Fibroblast of lung (primary cell): ENCODE measurements around the gene TNS2.

ENCODE experiments used
- CTCF ChIP-seq, 2 donors: IDR thresholded peaks in 1 of 2; conservative IDR thresholded peaks in 1 of 2; 1 replicate in 1 of 2; 2 replicates in 1 of 2; pipeline ENCODE4 v1.5.1; 2011 to 2012; ENCODE audit warnings: low read length in 2 of 2, control low read depth in 1 of 2, inconsistent platforms in 1 of 2, low read depth in 1 of 2, mild to moderate bottlenecking in 1 of 2
- EZH2 ChIP-seq: IDR thresholded peaks from 2 replicates; pipeline ENCODE4 v1.5.1; 2012; ENCODE audit warnings: low read length, control low read depth, mild to moderate bottlenecking; ENCODE audit errors: missing control alignments

GRCh38 chr12:53064613-53065436 is 15.0 kb downstream of the TNS2 start:
- TF ChIP-seq CTCF (conservative IDR thresholded peaks at IDR 0.05 in 1 of 2, IDR thresholded peaks at IDR 0.05 in 1 of 2; ENCODE audit: low read depth in 1 of 2, low read length in 2 of 2) (no peak), EZH2 (no peak)
